Lung microvascular endothelial cell (primary cell): Measurements from ENCODE around the gene TGFBRAP1. TPM values are rescaled to one million over a fixed set of nuclear protein-coding genes. Genes with fewer than 3 reads are reported as not detected.
A peak's percentile ranks its signal among the peaks of the same experiment; 100 is the strongest.

Experiments
- DNase-seq, 2 donors: peaks; one replicate each; pipeline versions ENCODE4 v3.0.0 to v3.0.0-alpha.2; 2010; ENCODE audit warnings: low read depth in 2 of 2
- total RNA-seq: library from RNA; depleted of rRNA; stranded (reverse); fragments of >200 nt; gene quantifications from 2 replicates; pipeline ENCODE4 v1.2.1, GENCODE V29; 2014

The TGFBRAP1 gene
- total RNA-seq, 1 donor from 2014 or later: 64.1 TPM

- no peak for DNase-seq
These were observed 14.2 kb downstream of the TGFBRAP1 start for GRCh38 chr2:105315314-105315713.

GRCh38 chr2:105313877-105314276 is 15.7 kb downstream of the TGFBRAP1 start:
- no peak for DNase-seq

- DNase-seq: no peak
These were observed 20.4 kb downstream of the TGFBRAP1 start for GRCh38 chr2:105309147-105309545.

- no peak for DNase-seq
These were observed 21.0 kb downstream of the TGFBRAP1 start for GRCh38 chr2:105308382-105309146.

GRCh38 chr2:105307962-105308361 is 21.6 kb downstream of the TGFBRAP1 start:
- DNase-seq: no peak

- DNase-seq: no peak
These were observed 22.0 kb downstream of the TGFBRAP1 start for GRCh38 chr2:105307550-105307949.

GRCh38 chr2:105307146-105307545 is 22.4 kb downstream of the TGFBRAP1 start:
- no peak for DNase-seq

- no peak for DNase-seq
These were observed 27.9 kb downstream of the TGFBRAP1 start for GRCh38 chr2:105301646-105302045.

- no peak for DNase-seq
These were observed 30.2 kb downstream of the TGFBRAP1 start for GRCh38 chr2:105299290-105299689.

- no peak for DNase-seq
These were observed 31.5 kb downstream of the TGFBRAP1 start for GRCh38 chr2:105298017-105298416.

- DNase-seq: peak in 1 of 2 donors; percentile 23
These were observed 32.3 kb downstream of the TGFBRAP1 start for GRCh38 chr2:105297216-105297615.

- no peak for DNase-seq
These were observed 33.4 kb downstream of the TGFBRAP1 start for GRCh38 chr2:105296017-105296611.

- peak; percentile 70 to 78 for DNase-seq
These were observed 34.6 kb downstream of the TGFBRAP1 start for GRCh38 chr2:105294844-105295481.

- DNase-seq: no peak
These were observed 35.5 kb downstream of the TGFBRAP1 start for GRCh38 chr2:105294046-105294445.

GRCh38 chr2:105291981-105292380 is 37.6 kb downstream of the TGFBRAP1 start:
- DNase-seq: no peak

GRCh38 chr2:105290981-105291660 is 38.4 kb downstream of the TGFBRAP1 start:
- no peak for DNase-seq

- DNase-seq: no peak
These were observed 41.4 kb downstream of the TGFBRAP1 start for GRCh38 chr2:105288133-105288532.

GRCh38 chr2:105287692-105288091 is 41.8 kb downstream of the TGFBRAP1 start:
- DNase-seq: peak; percentile 45 to 70

GRCh38 chr2:105283532-105283931 is 46.0 kb downstream of the TGFBRAP1 start:
- no peak for DNase-seq

- DNase-seq: no peak
These were observed 49.3 kb downstream of the TGFBRAP1 start for GRCh38 chr2:105280281-105280680.

- no peak for DNase-seq
These were observed 50.4 kb downstream of the TGFBRAP1 start for GRCh38 chr2:105279126-105279525.

- peak in 1 of 2 donors; percentile 10 for DNase-seq
These were observed 50.9 kb downstream of the TGFBRAP1 start for GRCh38 chr2:105278654-105279053.
